Right cardiac atrium (tissue), 5 donors: Measurements from ENCODE around the gene GET3. TPM values are rescaled to one million over a fixed set of nuclear protein-coding genes. Genes with fewer than 3 reads are reported as not detected.
"Not testable (repeated sequence)": the region's sequence is repeated elsewhere in the genome, so short reads cannot be mapped to it uniquely, and the experiment has no call there.

ENCODE experiments used
- ATAC-seq, 2 donors: fragments of 200-7000 bp; cut with Tn5 transposase; one replicate each; pipeline versions ENCODE4 v1.8.0 to v1.9.1; 2020; ENCODE audit warnings: moderate library complexity in 2 of 2, mild to moderate bottlenecking in 1 of 2
- DNase-seq, 3 donors: peaks; one replicate each; pipeline ENCODE4 v3.0.0-alpha.2; 2020
- H3K27ac ChIP-seq: one replicate; pipeline ENCODE4 v1.5.1; 2013; ENCODE audit warnings: mild to moderate bottlenecking, low read length, control low read depth, moderate library complexity
- H3K27me3 ChIP-seq: one replicate; pipeline ENCODE4 v1.6.1; 2013; ENCODE audit not compliant: control insufficient read depth, insufficient read depth
- H3K4me1 ChIP-seq: one replicate; pipeline ENCODE4 v1.6.1; 2013; ENCODE audit warnings: low read length; ENCODE audit not compliant: control insufficient read depth, insufficient read depth
- H3K4me3 ChIP-seq: one replicate; pipeline ENCODE4 v1.5.1; 2013; ENCODE audit warnings: low read length, control low read depth
- H3K9me3 ChIP-seq: one replicate; pipeline ENCODE4 v1.6.1; 2013; ENCODE audit warnings: low read length; ENCODE audit not compliant: control insufficient read depth
- WGBS: extraction: QIAGEN DNeasy Blood & Tissue Kit; methylation state at CpG from one replicate; pipeline ENCODE4 v1.1.7; 2013; 5-methylcytosine and 5-hydroxymethylcytosine counted together
- intact Hi-C, 4 donors: fragments of 100-400 bp; cut with DNase I; formaldehyde crosslinking; loops; one replicate each; pipeline versions ENCODE4 v1.11.0 to v1.14.0; 2022 to 2023
- long read RNA-seq, 4 donors: library from polyadenylated mRNA; unstranded; transcript quantifications; one replicate each; pipeline ENCODE4 v2.0.0, GENCODE V29; 2020 to 2021
- polyA plus RNA-seq: library from polyadenylated mRNA; stranded (reverse); fragments of 200-250 nt; gene quantifications from one replicate; pipeline ENCODE4 v1.2.3, GENCODE V29; 2013
- total RNA-seq, 4 donors: library from RNA; stranded (reverse); fragmentation: NEBNext Ultra II Directional; extraction: Animal tissue kit (Norgen Biotek cat#: 25700); gene quantifications; one replicate each; pipeline ENCODE4 v1.2.1, GENCODE V29; 2021
- donor health status: healthy with polysubstance abuse.
- donor health status: DM: no; HTN: yes; CAD: no.
- donor health status: DM: no; HTN: no; CAD: no.
- donor health status: DM: no; HTN: yes; CAD: no; lungs with severe emphysema.
- donor health status: DM: yes; HTN: yes; CAD: no.

The GET3 gene
- total RNA-seq = 10 to 100 TPM; 49.7 to 64.7 (median 58.2) TPM
- 87.2 TPM for polyA plus RNA-seq
- long read RNA-seq, donor 1, transcript ASNA1-201 (7 exons, 1,280 nt) = major isoform, 47 of 55 reads
- long read RNA-seq, donor 1, partial matches to known transcripts = 4 of 55 reads
- long read RNA-seq, donor 1, other reads (novel, unspliced or antisense) = 4 of 55 reads
- long read RNA-seq, donor 2, transcript ASNA1-201 (7 exons, 1,280 nt) = major isoform, 27 of 30 reads
- long read RNA-seq, donor 2, partial matches to known transcripts = 2 of 30 reads
- long read RNA-seq, donor 2, other reads (novel, unspliced or antisense) = 1 of 30 reads
- long read RNA-seq, donor 3, transcript ASNA1-201 (7 exons, 1,280 nt) = major isoform, 42 of 46 reads
- long read RNA-seq, donor 3, partial matches to known transcripts = 3 of 46 reads
- long read RNA-seq, donor 3, other reads (novel, unspliced or antisense) = 1 of 46 reads
- long read RNA-seq, donor 4, transcript ASNA1-201 (7 exons, 1,280 nt) = major isoform, 40 of 41 reads
- long read RNA-seq, donor 4, partial matches to known transcripts = 0 of 41 reads
- long read RNA-seq, donor 4, other reads (novel, unspliced or antisense) = 1 of 41 reads

DNA sequence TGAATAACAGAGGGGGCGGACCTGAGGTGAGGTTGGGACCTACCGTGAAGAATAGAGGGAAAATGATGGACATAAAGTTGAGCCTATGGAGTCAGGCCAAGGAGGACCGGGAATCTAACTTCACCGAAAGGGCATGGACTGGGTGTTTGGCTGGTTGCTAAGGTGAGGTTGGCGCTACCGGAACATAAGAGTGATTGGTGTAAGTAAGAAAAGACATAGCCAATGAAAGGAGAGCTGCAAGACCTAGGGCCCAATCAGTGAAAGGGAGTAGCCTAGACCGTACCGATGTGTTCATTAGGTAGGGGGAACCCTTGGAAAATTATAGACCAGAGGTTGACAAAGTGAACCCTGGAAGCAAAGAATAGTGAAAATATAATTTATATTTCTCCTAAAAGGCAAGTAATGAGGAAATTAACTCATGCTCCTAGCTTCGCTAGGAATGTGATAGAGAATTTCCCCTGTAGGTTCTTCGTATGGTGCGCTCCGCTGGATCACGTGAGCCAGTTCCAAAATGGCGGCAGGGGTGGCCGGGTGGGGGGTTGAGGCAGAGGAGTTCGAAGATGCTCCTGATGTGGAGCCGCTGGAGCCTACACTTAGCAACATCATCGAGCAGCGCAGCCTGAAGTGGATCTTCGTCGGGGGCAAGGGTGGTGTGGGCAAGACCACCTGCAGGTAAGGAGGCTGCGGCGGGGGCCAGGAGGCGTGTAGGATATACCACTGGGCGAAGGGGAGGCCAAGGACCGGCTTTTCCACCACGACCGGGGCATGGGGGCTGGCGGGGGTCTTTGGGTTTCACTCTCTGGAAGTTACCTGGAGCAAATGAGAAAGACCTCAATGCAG lies at the start of gene GET3:
Gene GET3, plus strand, starts transcription at position 503 of the 840 bp plus-strand sequence. Its CDS starts 9 bp downstream, at position 512.
- DNase-seq (peak; percentile 75 to 95 (median 91)), ATAC-seq (peak; percentile 91 to 93)
- Histone ChIP-seq H3K27me3 (no peaks in the 10 kb centered on the region), H3K4me1 (peaks cover 9% of the 10 kb centered on the region), H3K4me3 (peak within 1 kb of the TSS; percentile 67), H3K27ac (peak within 1 kb of the TSS; percentile 76), H3K9me3 (no peaks in the 10 kb centered on the region)
- intact Hi-C loops = no loop called here
- WGBS = under 1% methylated on average over 29 of the region's 29 CpGs

DNA sequence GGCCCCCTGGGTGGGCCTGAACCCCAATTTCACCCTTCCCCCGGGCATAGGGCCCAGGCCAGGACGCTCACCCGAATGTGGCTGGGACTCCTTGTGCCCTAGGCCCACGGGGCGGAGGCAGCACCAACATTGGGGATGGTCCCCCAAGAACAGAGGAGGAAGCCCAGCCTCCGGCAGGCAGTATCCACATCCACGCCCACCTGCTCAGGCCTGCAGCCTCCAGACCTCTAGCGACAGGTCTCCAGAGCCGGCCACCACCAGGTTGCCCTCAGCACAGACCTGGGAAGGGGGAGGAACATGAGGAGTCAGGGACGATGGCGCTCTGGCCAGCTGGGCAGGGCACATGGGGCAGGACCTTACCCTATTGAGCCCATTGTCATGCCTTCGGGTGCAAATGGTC lies 48.3 kb upstream of the GET3 start:
- Histone ChIP-seq H3K27ac (no peak overlapping the region), H3K27me3 (no peaks in the 10 kb centered on the region), H3K4me3 (no peak overlapping the region), H3K4me1 (no peaks in the 10 kb centered on the region), H3K9me3 (no peaks in the 10 kb centered on the region)
- DNase-seq (no peak), ATAC-seq (peak in 1 of 2 donors; percentile 17)
- intact Hi-C loops = no loop called here
- WGBS = 94% methylated on average over 12 of the region's 12 CpGs

DNA sequence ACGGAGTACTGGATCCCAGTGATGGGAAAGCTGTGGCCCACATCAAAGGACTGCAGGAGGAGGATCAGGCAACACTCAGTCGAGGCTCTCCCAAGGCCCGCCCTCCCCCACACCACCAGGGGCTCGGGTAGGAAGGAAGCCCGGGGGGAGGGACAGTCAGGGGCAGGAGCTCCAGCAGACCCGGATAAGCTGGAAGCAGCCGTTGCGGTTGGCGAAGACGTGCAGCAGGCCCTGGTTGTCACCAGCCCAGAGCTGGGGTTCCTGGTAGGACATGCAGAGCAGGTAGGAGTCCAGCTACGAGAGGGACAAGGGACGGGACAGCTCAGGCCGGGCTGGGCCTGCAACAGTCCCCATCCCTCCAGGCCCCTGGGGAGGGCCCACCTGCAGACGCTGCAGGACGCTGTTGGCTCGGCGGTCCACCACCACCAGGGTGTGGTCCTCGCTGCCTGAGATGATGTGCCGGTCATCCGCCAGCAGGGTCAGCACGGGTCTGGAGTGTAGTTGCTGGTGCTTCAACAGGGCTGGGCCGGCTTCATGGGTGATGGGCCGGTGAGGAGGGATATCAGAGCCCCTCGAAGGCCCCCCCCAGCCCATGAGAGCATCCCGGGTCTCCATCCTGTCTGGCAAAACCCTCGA lies 47.6 kb upstream of the GET3 start:
- Histone ChIP-seq H3K9me3 (no peaks in the 10 kb centered on the region), H3K4me1 (no peaks in the 10 kb centered on the region), H3K4me3 (no peak overlapping the region), H3K27ac (no peak overlapping the region), H3K27me3 (no peaks in the 10 kb centered on the region)
- intact Hi-C loops = no loop called here
- peak; percentile 16 to 20 for ATAC-seq
- DNase-seq = no peak
- 68% methylated on average over 26 of the region's 26 CpGs for WGBS

- DNase-seq (no peak), ATAC-seq (no peak)
- H3K9me3 ChIP-seq = no peaks in the 10 kb centered on the region
- no peak overlapping the region for H3K27ac ChIP-seq
- 76% methylated on average over 5 of the region's 5 CpGs for WGBS
- no peak overlapping the region for H3K4me3 ChIP-seq
- H3K27me3 ChIP-seq = no peaks in the 10 kb centered on the region
- H3K4me1 ChIP-seq = peaks cover 1% of the 10 kb centered on the region
- intact Hi-C loops = no loop called here
Measured at GRCh38 chr19:12692960-12693359, 44.3 kb upstream of the GET3 start.

DNA sequence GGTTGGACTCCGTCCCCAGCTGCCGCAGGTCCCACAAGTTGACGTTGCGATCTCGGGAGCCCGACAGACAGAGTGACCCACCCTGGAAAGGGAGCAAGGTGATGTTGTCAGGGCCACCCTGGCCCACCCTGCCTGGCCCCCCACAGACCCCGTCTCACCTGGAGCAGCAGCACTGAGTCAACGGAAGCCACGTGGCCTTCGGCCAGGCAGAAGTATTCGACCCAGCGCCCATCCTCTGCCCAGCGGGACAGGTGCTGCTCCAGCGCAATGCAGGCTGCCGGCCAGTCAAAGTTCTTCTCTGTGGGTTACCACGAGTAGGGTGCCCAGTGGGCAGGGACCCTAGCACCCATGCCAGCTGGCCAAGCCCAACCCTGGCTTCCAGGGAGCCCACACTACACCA lies 42.7 kb upstream of the GET3 start:
- Histone ChIP-seq H3K27me3 (no peaks in the 10 kb centered on the region), H3K4me1 (peaks cover 1% of the 10 kb centered on the region), H3K9me3 (no peaks in the 10 kb centered on the region), H3K27ac (no peak overlapping the region), H3K4me3 (no peak overlapping the region)
- ATAC-seq (no peak), DNase-seq (no peak)
- WGBS = 92% methylated on average over 16 of the region's 16 CpGs
- intact Hi-C loops = no loop called here

GRCh38 chr19:12695096-12695495 lies 42.2 kb upstream of the GET3 start:
- no peak overlapping the region for H3K27ac ChIP-seq
- WGBS = 75% methylated on average over 2 of the region's 2 CpGs
- no peak for DNase-seq
- peaks cover 1% of the 10 kb centered on the region for H3K4me1 ChIP-seq
- no peak overlapping the region for H3K4me3 ChIP-seq
- no peaks in the 10 kb centered on the region for H3K9me3 ChIP-seq
- intact Hi-C loops = no loop called here
- no peaks in the 10 kb centered on the region for H3K27me3 ChIP-seq
- ATAC-seq = no peak

DNA sequence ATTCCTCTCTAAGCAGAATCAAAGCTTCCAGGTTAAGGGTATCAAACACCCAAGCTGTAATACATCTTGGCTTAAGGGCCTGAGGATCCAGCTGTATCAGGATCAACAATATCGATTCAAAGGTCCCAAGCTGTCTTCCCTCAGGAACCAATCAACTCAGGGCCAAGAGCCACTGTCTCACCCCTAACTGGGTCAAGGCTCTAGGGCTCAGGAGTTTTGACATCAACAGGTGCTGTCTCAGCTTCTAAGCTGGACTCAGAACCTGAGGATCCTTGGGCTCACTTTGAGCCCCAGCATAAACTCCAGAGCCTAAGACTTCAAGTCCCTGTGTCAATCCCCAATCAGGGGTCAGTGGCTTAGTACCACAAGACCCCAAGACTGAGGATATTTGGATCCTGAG lies 41.8 kb upstream of the GET3 start:
- no peaks in the 10 kb centered on the region for H3K9me3 ChIP-seq
- no peaks in the 10 kb centered on the region for H3K27me3 ChIP-seq
- H3K4me3 ChIP-seq = no peak overlapping the region
- no peak overlapping the region for H3K27ac ChIP-seq
- intact Hi-C loops = no loop called here
- ATAC-seq (no peak), DNase-seq (no peak)
- peaks cover 1% of the 10 kb centered on the region for H3K4me1 ChIP-seq
- 83% methylated on average over 1 of the region's 1 CpG for WGBS

DNA sequence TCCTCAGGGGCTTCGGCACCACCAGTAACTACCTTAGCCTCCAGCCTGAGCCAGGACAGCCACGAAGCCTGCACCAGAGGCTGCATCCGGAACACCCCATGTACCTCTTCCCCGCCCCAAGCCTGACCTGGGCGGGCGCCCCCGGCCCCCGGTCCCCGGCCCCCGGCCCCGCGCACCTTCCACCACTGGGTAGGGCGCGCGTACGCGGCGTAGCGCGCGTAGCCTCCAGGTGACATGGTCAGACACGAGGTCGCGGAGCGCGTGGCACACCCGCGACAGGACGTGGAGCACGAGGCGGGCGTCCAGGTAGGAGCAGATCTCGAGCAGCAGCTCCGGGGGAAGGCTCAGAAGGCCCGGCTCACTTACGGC lies 41.3 kb upstream of the GET3 start:
- 4% methylated on average over 36 of the region's 36 CpGs for WGBS
- no peak overlapping the region for H3K27ac ChIP-seq
- peaks cover 1% of the 10 kb centered on the region for H3K4me1 ChIP-seq
- intact Hi-C loops = no loop called here
- no peaks in the 10 kb centered on the region for H3K27me3 ChIP-seq
- peak overlapping the region; percentile 80 for H3K4me3 ChIP-seq
- no peaks in the 10 kb centered on the region for H3K9me3 ChIP-seq
- ATAC-seq (peak; percentile 28), DNase-seq (peak in 1 of 3 donors; percentile 64)

GRCh38 chr19:12696366-12697335 lies 40.6 kb upstream of the GET3 start, which contains the start of gene FBXW9:
TSS of gene FBXW9 (minus strand) at chr19:12696631. CDS start at chr19:12696581, 50 bp downstream.
- peak within 1 kb of the TSS; percentile 80 for H3K4me3 ChIP-seq
- 7% methylated on average over 59 of the region's 59 CpGs for WGBS

DNA sequence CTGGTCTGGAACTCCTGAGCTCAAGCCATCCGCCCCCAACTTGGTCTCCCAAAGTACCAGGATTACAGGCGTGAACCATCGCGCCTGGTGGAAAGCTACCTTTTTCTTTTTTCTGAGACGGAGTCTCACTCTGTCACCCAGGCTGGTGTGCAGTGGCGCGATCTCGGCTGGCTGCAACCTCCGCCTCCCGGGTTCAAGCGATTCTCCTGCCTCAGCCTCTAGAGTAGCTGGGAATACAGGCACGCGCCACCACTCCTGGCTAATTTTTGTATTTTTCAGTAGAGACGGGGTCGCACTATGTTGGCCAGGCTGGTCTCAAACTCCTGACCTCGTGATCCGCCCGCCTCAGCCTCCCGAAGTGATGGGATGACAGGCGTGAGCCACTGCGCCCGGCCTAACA lies 39.9 kb upstream of the GET3 start:
- H3K4me1 ChIP-seq, H3K9me3 ChIP-seq, H3K27ac ChIP-seq, ATAC-seq, DNase-seq, intact Hi-C loops, H3K27me3 ChIP-seq, H3K4me3 ChIP-seq: not testable (repeated sequence)
- 95% methylated on average over 22 of the region's 22 CpGs for WGBS

More at GRCh38 chr19:12696366-12697335, 40.6 kb upstream of the GET3 start, which contains the start of gene FBXW9:
- peak; percentile 90 to 94 for ATAC-seq
- peaks cover 1% of the 10 kb centered on the region for H3K4me1 ChIP-seq
- H3K27me3 ChIP-seq = no peaks in the 10 kb centered on the region
- DNase-seq = peak; percentile 95 to 99 (median 99)
- intact Hi-C loops = no loop called here
- H3K27ac ChIP-seq = peak within 1 kb of the TSS; percentile 96
- no peaks in the 10 kb centered on the region for H3K9me3 ChIP-seq
